Astrocyte (in vitro differentiated cells and primary cell): ENCODE results near the gene KCP. TPM values are rescaled to one million over a fixed set of nuclear protein-coding genes. Genes with fewer than 3 reads are reported as not detected.

Experiments used
- DNase-seq: peaks from one replicate; pipeline ENCODE4 v3.0.0-alpha.2; 2010; ENCODE audit warnings: low read depth
- FAIRE-seq: peaks from 2 replicates; lab custom pipeline; 2011; peaks lifted over from hg19 to GRCh38; lab: Jason Lieb, UNC
- H2AFZ ChIP-seq: 2 replicates; pipeline ENCODE4 v1.6.0; 2012; ENCODE audit warnings: low read depth, low read length, inconsistent platforms
- H3K27ac ChIP-seq: 2 replicates; pipeline ENCODE4 v1.5.1; 2011; ENCODE audit warnings: low read depth, low read length, inconsistent platforms
- H3K27me3 ChIP-seq: 2 replicates; pipeline ENCODE4 v1.6.0; 2011; ENCODE audit warnings: low read length, inconsistent platforms; ENCODE audit not compliant: insufficient read depth
- H3K36me3 ChIP-seq: 2 replicates; pipeline ENCODE4 v1.5.1; 2011; ENCODE audit warnings: low read length, inconsistent platforms; ENCODE audit not compliant: insufficient read depth
- H3K4me1 ChIP-seq: 2 replicates; pipeline ENCODE4 v1.5.1; 2011; ENCODE audit warnings: low read length, inconsistent platforms; ENCODE audit not compliant: insufficient read depth
- H3K4me2 ChIP-seq: 2 replicates; pipeline ENCODE4 v1.6.0; 2012; ENCODE audit warnings: low read length, inconsistent platforms
- H3K4me3 ChIP-seq: 2 replicates; pipeline ENCODE4 v1.5.1; 2011; ENCODE audit warnings: low read depth, mild to moderate bottlenecking, low read length, inconsistent platforms; ENCODE audit not compliant: insufficient read depth
- H3K79me2 ChIP-seq: 2 replicates; pipeline ENCODE4 v1.6.0; 2012; ENCODE audit warnings: mild to moderate bottlenecking, low read length, inconsistent platforms; ENCODE audit not compliant: insufficient read depth
- H3K9ac ChIP-seq: 2 replicates; pipeline ENCODE4 v1.6.0; 2012; ENCODE audit warnings: mild to moderate bottlenecking, low read length, inconsistent platforms
- H3K9me3 ChIP-seq: 2 replicates; pipeline ENCODE4 v1.5.1; 2012; ENCODE audit warnings: low read depth, mild to moderate bottlenecking, low read length, inconsistent platforms; ENCODE audit not compliant: insufficient read depth
- H4K20me1 ChIP-seq: 2 replicates; pipeline ENCODE4 v1.6.0; 2012; ENCODE audit warnings: low read length, inconsistent platforms; ENCODE audit not compliant: insufficient read depth
- H3K27ac Mint-ChIP-seq: one replicate; pipeline ENCODE4 v1.8.0; 2021; ENCODE audit warnings: mild to moderate bottlenecking, mixed read lengths; ENCODE audit not compliant: unreplicated experiment
- H3K27me3 Mint-ChIP-seq: one replicate; pipeline ENCODE4 v1.8.0; 2021; ENCODE audit warnings: low read depth, mixed read lengths; ENCODE audit not compliant: unreplicated experiment
- H3K36me3 Mint-ChIP-seq: one replicate; pipeline ENCODE4 v1.8.0; 2021; ENCODE audit warnings: low read depth, mixed read lengths; ENCODE audit not compliant: unreplicated experiment
- H3K4me1 Mint-ChIP-seq: one replicate; pipeline ENCODE4 v1.8.0; 2021; ENCODE audit warnings: low read depth, mixed read lengths; ENCODE audit not compliant: unreplicated experiment
- H3K4me3 Mint-ChIP-seq: one replicate; pipeline ENCODE4 v1.8.0; 2021; ENCODE audit warnings: mild to moderate bottlenecking, moderate library complexity, mixed read lengths; ENCODE audit not compliant: unreplicated experiment
- H3K9me3 Mint-ChIP-seq: one replicate; pipeline ENCODE4 v1.8.0; 2021; ENCODE audit warnings: mild to moderate bottlenecking, mixed read lengths; ENCODE audit not compliant: unreplicated experiment
- EZH2 ChIP-seq: IDR thresholded peaks from 2 replicates; pipeline ENCODE4 v1.6.1; 2012; ENCODE audit warnings: mild to moderate bottlenecking, low read length, inconsistent platforms; ENCODE audit not compliant: insufficient read depth
- total RNA-seq: library from RNA; stranded (reverse); gene quantifications from 2 replicates; pipeline ENCODE4 v1.2.1, GENCODE V29; 2021
- TF ChIP-seq, protein P1 (sequence below): IDR thresholded peaks from 2 replicates; pipeline ENCODE4 v1.5.1; 2011; ENCODE audit warnings: low read depth, mild to moderate bottlenecking, inconsistent platforms, low read length, moderate library complexity; ENCODE audit not compliant: insufficient read depth

The KCP gene
- total RNA-seq, 1 donor from 2014 or later, result 0.20 TPM

DNA sequence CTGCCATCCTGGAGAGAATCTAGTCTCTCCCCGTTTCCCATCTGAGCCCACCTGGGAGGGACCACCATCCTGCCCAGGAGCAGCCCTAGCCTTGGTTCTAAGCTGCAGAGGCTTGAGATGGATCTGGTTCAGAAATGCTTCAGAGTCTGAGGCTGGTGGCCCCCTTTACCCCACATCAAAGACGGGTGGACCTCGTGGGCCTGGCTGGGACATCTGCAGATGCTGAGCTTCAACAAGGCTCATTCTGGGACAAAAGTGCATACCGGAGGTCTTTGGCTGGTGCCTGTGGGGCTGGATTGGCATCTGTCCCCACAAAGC, 22.3 kb upstream of the KCP start:
- peaks cover 50% of the 10 kb centered on the region for H3K27me3 Mint-ChIP-seq
- Histone ChIP-seq H3K4me2 (no peak overlapping the region), H3K9ac (no peak overlapping the region), H3K79me2 (no peaks in the 10 kb centered on the region), H2AFZ (no peak overlapping the region), H3K27ac (no peak overlapping the region), H4K20me1 (no peaks in the 10 kb centered on the region), H3K27me3 (peaks cover 17% of the 10 kb centered on the region), H3K4me1 (no peaks in the 10 kb centered on the region), H3K4me3 (no peak overlapping the region), H3K9me3 (no peaks in the 10 kb centered on the region), H3K36me3 (no peaks in the 10 kb centered on the region)
- no peak overlapping the region for H3K4me3 Mint-ChIP-seq
- H3K27ac Mint-ChIP-seq, result no peak overlapping the region
- DNase-seq (no peak), FAIRE-seq (no peak)
- H3K4me1 Mint-ChIP-seq, result no peaks in the 10 kb centered on the region
- TF ChIP-seq EZH2, result no peak
- TF ChIP-seq, protein P1, sequence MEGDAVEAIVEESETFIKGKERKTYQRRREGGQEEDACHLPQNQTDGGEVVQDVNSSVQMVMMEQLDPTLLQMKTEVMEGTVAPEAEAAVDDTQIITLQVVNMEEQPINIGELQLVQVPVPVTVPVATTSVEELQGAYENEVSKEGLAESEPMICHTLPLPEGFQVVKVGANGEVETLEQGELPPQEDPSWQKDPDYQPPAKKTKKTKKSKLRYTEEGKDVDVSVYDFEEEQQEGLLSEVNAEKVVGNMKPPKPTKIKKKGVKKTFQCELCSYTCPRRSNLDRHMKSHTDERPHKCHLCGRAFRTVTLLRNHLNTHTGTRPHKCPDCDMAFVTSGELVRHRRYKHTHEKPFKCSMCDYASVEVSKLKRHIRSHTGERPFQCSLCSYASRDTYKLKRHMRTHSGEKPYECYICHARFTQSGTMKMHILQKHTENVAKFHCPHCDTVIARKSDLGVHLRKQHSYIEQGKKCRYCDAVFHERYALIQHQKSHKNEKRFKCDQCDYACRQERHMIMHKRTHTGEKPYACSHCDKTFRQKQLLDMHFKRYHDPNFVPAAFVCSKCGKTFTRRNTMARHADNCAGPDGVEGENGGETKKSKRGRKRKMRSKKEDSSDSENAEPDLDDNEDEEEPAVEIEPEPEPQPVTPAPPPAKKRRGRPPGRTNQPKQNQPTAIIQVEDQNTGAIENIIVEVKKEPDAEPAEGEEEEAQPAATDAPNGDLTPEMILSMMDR, result no peak
- peaks cover 5% of the 10 kb centered on the region for H3K9me3 Mint-ChIP-seq
- H3K36me3 Mint-ChIP-seq, result peaks cover 3% of the 10 kb centered on the region

DNA sequence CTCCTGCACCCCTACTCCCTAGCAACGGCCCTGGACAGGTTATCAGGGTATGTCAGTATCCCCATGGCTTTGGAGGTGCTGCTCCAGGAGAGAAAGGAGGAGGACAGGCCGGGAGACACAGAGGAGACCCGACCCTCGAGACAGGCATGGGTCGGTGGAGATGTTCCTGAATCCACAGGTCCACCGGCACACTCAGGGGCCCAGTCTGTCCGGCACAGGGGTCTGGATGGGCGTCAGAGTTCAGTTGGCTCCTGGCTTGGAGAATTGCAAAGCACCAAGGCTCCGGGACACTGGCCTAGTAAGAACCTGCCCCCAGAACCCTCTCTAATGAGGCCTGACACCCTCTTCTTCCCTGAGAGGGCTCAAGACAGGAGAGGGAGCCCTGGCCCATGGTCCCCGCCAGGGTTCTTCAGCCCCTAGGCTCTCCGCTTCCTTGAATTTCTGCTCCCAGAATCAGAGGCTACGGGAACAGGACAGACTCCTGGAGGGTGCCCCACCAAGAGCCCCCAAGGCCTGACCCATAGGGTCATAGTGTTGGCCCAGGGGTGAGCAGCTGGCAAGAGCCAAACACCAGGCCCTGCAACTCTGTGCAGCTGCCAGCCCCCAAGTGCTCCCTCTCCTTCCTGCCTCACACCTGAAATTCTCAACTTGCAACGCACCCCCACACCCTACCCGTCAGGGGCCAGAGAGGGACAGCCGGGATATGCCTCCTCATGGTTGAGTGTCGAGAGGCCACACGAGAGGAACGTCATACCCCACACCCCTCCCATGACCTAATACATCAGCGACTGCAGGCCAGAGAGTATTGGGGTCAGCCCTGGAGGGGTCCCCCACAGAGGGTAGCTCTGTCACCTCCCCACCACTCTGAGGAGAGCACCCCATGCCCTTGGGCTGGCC, 21.7 kb upstream of the KCP start:
- Histone ChIP-seq H2AFZ (no peak overlapping the region), H3K4me2 (no peak overlapping the region), H3K4me3 (no peak overlapping the region), H3K9me3 (no peaks in the 10 kb centered on the region), H3K36me3 (no peaks in the 10 kb centered on the region), H3K27ac (no peak overlapping the region), H3K9ac (no peak overlapping the region), H4K20me1 (no peaks in the 10 kb centered on the region), H3K79me2 (no peaks in the 10 kb centered on the region), H3K4me1 (no peaks in the 10 kb centered on the region), H3K27me3 (peaks cover 11% of the 10 kb centered on the region)
- Mint-ChIP-seq H3K4me1 (no peaks in the 10 kb centered on the region), H3K4me3 (no peak overlapping the region), H3K27ac (no peak overlapping the region), H3K27me3 (peaks cover 47% of the 10 kb centered on the region), H3K9me3 (peaks cover 5% of the 10 kb centered on the region), H3K36me3 (peaks cover 3% of the 10 kb centered on the region)
- FAIRE-seq (no peak), DNase-seq (no peak)
- no peak for TF ChIP-seq EZH2
- TF ChIP-seq, protein P1, result no peak

DNA sequence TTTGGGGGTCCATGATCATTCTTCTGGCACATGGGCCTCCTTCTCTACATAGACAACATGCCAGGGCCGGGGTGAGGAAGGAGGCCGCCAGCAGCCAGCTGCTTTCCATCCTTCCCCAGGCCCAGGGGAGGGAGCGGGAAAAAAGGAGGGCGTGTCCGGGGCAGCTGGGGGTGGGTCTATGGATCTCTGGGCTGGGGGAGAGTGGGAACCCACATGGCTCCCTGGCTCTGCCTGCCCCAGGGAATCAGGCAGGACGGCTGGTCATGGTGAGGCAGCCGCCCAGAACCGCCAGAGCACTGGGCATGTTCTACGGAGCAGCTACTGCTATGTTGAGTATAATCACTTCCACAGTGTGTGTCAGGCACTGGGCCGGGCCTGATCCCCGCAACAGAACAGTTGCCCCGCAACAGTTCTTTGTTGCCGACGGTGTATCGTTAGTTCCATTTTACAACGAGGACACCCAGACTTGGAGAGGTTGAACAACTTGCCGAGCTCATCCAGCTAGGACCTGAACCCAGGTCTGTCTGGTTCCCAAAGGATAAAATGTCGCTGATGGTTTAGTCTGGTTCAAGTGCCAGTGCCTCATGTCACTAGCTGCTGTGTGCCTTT, 20.8 kb upstream of the KCP start:
- Histone ChIP-seq H3K9ac (no peak overlapping the region), H3K36me3 (no peaks in the 10 kb centered on the region), H3K27ac (no peak overlapping the region), H2AFZ (no peak overlapping the region), H4K20me1 (no peaks in the 10 kb centered on the region), H3K4me3 (no peak overlapping the region), H3K4me1 (no peaks in the 10 kb centered on the region), H3K9me3 (no peaks in the 10 kb centered on the region), H3K27me3 (peaks cover 4% of the 10 kb centered on the region), H3K79me2 (no peaks in the 10 kb centered on the region), H3K4me2 (no peak overlapping the region)
- no peak for DNase-seq
- H3K27ac Mint-ChIP-seq, result no peak overlapping the region
- H3K4me3 Mint-ChIP-seq, result no peak overlapping the region
- no peaks in the 10 kb centered on the region for H3K4me1 Mint-ChIP-seq
- peaks cover 3% of the 10 kb centered on the region for H3K36me3 Mint-ChIP-seq
- H3K27me3 Mint-ChIP-seq, result peaks cover 41% of the 10 kb centered on the region
- FAIRE-seq, result no peak
- TF ChIP-seq, protein P1, result no peak
- TF ChIP-seq EZH2, result no peak
- peaks cover 5% of the 10 kb centered on the region for H3K9me3 Mint-ChIP-seq
